Astrocyte (in vitro differentiated cells and primary cell): ENCODE data around the gene CCDC28A.

Experiments
- CTCF ChIP-seq: IDR thresholded peaks from 2 replicates; pipeline ENCODE4 v1.5.1; 2011; ENCODE audit warnings: low read depth, mild to moderate bottlenecking, inconsistent platforms, low read length, moderate library complexity; ENCODE audit not compliant: insufficient read depth
- EZH2 ChIP-seq: IDR thresholded peaks from 2 replicates; pipeline ENCODE4 v1.6.1; 2012; ENCODE audit warnings: mild to moderate bottlenecking, low read length, inconsistent platforms; ENCODE audit not compliant: insufficient read depth

DNA sequence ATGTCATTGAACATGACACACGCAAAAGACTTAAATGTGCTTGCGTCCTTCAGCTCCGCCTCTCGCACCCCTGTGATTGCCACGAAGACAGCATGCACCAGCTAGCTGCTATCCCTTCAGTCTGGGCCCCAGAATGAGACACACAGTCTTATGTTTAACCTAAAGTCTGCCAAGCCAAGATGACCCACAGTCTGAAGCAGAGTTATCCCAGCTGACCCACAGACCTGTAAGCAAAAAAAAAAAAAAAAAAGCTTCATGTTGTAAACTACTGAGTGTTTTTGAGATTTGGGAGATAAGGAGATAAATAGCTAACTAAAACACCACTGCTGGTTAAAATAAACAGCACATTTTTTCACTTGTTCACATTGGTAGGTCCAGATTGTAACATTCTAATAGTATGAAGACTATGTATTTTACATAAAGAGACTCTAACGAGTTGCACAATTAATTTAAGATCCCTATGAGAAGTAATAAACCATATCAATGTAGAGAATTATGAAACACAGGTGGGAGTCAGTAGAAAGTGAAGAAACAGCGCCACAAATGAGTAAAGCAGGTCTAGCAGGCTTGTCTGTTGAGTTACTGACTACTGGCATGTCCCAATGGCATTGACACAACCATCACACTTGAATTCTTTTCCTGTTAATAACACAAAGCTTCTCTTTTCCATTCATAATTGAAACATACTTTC lies 47.4 kb upstream of the CCDC28A start:
- TF ChIP-seq CTCF (no peak), EZH2 (no peak)
